OCI-LY1 (cell line): Measurements from ENCODE around the gene LAPTM5.

ENCODE experiments used
- H2AFZ ChIP-seq: fragments of 200-600 bp; sonication (generic), shearing (Covaris generic); 2 replicates; pipeline ENCODE4 v1.6.0; 2014; ENCODE audit warnings: antibody characterized with exemption, mild to moderate bottlenecking, low read length
- H3F3A ChIP-seq: fragments of 200-600 bp; sonication (generic), shearing (Covaris generic); 2 replicates; pipeline ENCODE4 v1.6.0; 2014; ENCODE audit warnings: mild to moderate bottlenecking, antibody characterized with exemption, low read length, moderate library complexity; ENCODE audit not compliant: insufficient read depth
- H3K27ac ChIP-seq: fragments of 200-600 bp; sonication (generic); 2 replicates; pipeline ENCODE4 v1.5.1; 2014; ENCODE audit warnings: low read length, mixed run types, mild to moderate bottlenecking, low read depth; ENCODE audit not compliant: poor library complexity, severe bottlenecking
- H3K27me3 ChIP-seq: fragments of 200-600 bp; sonication (generic); 2 replicates; pipeline ENCODE4 v1.6.0; 2014; ENCODE audit warnings: antibody characterized with exemption, mild to moderate bottlenecking, low read length, moderate library complexity; ENCODE audit not compliant: insufficient read depth
- H3K36me3 ChIP-seq: fragments of 200-600 bp; sonication (generic); 2 replicates; pipeline ENCODE4 v1.6.1; 2014; ENCODE audit warnings: mild to moderate bottlenecking, antibody characterized with exemption, low read length, moderate library complexity, mixed read lengths; ENCODE audit not compliant: insufficient read depth
- H3K4me1 ChIP-seq: fragments of 200-600 bp; sonication (generic); 2 replicates; pipeline ENCODE4 v1.5.1; 2014; ENCODE audit warnings: mild to moderate bottlenecking, low read length, moderate library complexity; ENCODE audit not compliant: insufficient read depth, severe bottlenecking
- H3K4me2 ChIP-seq: fragments of 200-600 bp; sonication (generic), shearing (Covaris generic); 2 replicates; pipeline ENCODE4 v1.6.1; 2014; ENCODE audit warnings: low read length
- H3K4me3 ChIP-seq: fragments of 200-600 bp; sonication (generic); 2 replicates; pipeline ENCODE4 v1.5.1; 2014; ENCODE audit warnings: low read length, low read depth, mild to moderate bottlenecking, mixed read lengths; ENCODE audit not compliant: poor library complexity, severe bottlenecking
- H3K79me2 ChIP-seq: fragments of 200-600 bp; shearing (Covaris generic); 2 replicates; pipeline ENCODE4 v1.6.1; 2016; ENCODE audit warnings: mixed run types, low read length, mixed read lengths; ENCODE audit not compliant: insufficient read depth
- H3K9ac ChIP-seq: fragments of 200-600 bp; sonication (generic), shearing (Covaris generic); 2 replicates; pipeline ENCODE4 v1.6.1; 2014; ENCODE audit warnings: mild to moderate bottlenecking, low read length, mixed read lengths
- H3K9me2 ChIP-seq: fragments of 200-600 bp; sonication (generic), shearing (Covaris generic); 2 replicates; pipeline ENCODE4 v1.6.1; 2014; ENCODE audit warnings: low read depth, mild to moderate bottlenecking, low read length, mixed read lengths
- H3K9me3 ChIP-seq: fragments of 200-600 bp; shearing (Covaris generic); 2 replicates; pipeline ENCODE4 v1.6.1; 2014; ENCODE audit warnings: low read length, mixed read lengths
- H4K20me1 ChIP-seq: fragments of 200-600 bp; sonication (generic), shearing (Covaris generic); 2 replicates; pipeline ENCODE4 v1.6.0; 2016; ENCODE audit warnings: mild to moderate bottlenecking, low read length; ENCODE audit not compliant: insufficient read depth
- CTCF ChIP-seq: fragments of 200-600 bp; sonication (generic), shearing (Covaris generic); IDR thresholded peaks from 2 replicates; pipeline ENCODE4 v1.5.1; 2017; ENCODE audit warnings: mild to moderate bottlenecking, antibody characterized with exemption, low read length, moderate library complexity, mixed read lengths
- EZH2 ChIP-seq: fragments of 200-600 bp; sonication (generic), shearing (Covaris generic); IDR thresholded peaks from 2 replicates; pipeline ENCODE4 v1.8.0; 2017; ENCODE audit warnings: borderline replicate concordance, mixed run types, mild to moderate bottlenecking, antibody characterized with exemption, low read length, moderate library complexity, mixed read lengths

Gene LAPTM5

GRCh38 chr1:30742963-30743559, 14.5 kb downstream of the LAPTM5 start:
- H3K27ac ChIP-seq: no peak overlapping the region
- H3K4me1 ChIP-seq: peaks cover 40% of the 10 kb centered on the region
- peaks cover 27% of the 10 kb centered on the region for H3K36me3 ChIP-seq

DNA sequence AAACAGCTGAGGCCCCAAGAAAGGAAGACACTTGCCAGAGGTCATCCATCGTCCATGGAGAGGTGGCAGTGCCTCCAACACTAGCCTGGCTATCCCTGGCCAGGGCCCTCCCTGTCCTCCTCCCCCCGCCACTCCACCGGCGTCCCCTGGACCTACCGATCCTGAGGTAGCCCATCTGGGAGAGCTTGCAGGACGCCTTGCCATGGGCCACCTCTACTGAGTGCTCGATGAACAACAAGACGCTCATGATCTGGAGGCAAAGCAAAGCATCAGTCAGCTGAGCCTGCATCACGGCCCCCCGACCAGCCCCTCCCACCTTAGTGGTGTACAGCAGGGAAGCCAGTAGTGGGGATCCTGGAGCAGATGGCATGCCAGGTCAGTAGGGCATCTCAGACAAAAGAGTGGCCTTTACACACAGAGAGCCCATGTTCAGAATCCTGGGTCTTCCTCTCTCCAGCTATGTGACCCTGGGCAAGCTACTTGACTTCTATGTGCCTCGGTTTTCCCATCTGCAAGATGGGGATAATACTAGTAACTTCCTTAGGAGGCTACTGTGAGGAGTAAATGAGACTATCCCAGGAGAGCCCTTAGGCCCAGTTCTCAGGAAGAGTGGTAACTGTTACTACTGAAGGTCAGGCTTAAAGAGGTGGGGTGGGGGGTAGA, 15.1 kb downstream of the LAPTM5 start:
- Histone ChIP-seq H3K27ac (no peak overlapping the region), H2AFZ (no peak overlapping the region), H3K9me2 (no peaks in the 10 kb centered on the region), H3K36me3 (peaks cover 27% of the 10 kb centered on the region), H3K4me1 (peaks cover 34% of the 10 kb centered on the region), H3K9me3 (no peaks in the 10 kb centered on the region), H3K79me2 (no peaks in the 10 kb centered on the region), H4K20me1 (no peaks in the 10 kb centered on the region), H3F3A (no peaks in the 10 kb centered on the region), H3K4me2 (no peak overlapping the region), H3K4me3 (no peak overlapping the region), H3K9ac (no peak overlapping the region), H3K27me3 (peaks cover 5% of the 10 kb centered on the region; the same call in 1 of the 2 replicates)
- TF ChIP-seq EZH2 (no peak), CTCF (no peak)

More at GRCh38 chr1:30742963-30743559, 14.5 kb downstream of the LAPTM5 start:
- Histone ChIP-seq H3K9ac (no peak overlapping the region), H4K20me1 (no peaks in the 10 kb centered on the region), H2AFZ (no peak overlapping the region), H3F3A (no peaks in the 10 kb centered on the region), H3K27me3 (peaks cover 5% of the 10 kb centered on the region; the same call in 1 of the 2 replicates), H3K9me3 (no peaks in the 10 kb centered on the region), H3K4me3 (no peak overlapping the region), H3K4me2 (no peak overlapping the region), H3K9me2 (no peaks in the 10 kb centered on the region), H3K79me2 (no peaks in the 10 kb centered on the region)
- no peak for TF ChIP-seq EZH2
- no peak for TF ChIP-seq CTCF

- TF ChIP-seq EZH2 (no peak), CTCF (no peak)
These were observed 16.2 kb downstream of the LAPTM5 start for GRCh38 chr1:30741239-30741894.

More at GRCh38 chr1:30741239-30741894, 16.2 kb downstream of the LAPTM5 start:
- no peak overlapping the region for H3K9ac ChIP-seq
- H3F3A ChIP-seq: no peaks in the 10 kb centered on the region
- H3K9me2 ChIP-seq: no peaks in the 10 kb centered on the region
- no peak overlapping the region for H3K4me2 ChIP-seq
- no peaks in the 10 kb centered on the region for H3K79me2 ChIP-seq
- no peaks in the 10 kb centered on the region for H3K27me3 ChIP-seq
- peaks cover 33% of the 10 kb centered on the region for H3K36me3 ChIP-seq
- peaks cover 23% of the 10 kb centered on the region for H3K4me1 ChIP-seq
- H3K27ac ChIP-seq: no peak overlapping the region
- H2AFZ ChIP-seq: no peak overlapping the region
- H3K9me3 ChIP-seq: no peaks in the 10 kb centered on the region
- H4K20me1 ChIP-seq: no peaks in the 10 kb centered on the region
- no peak overlapping the region for H3K4me3 ChIP-seq
